Activated B cell treated with CpG ODN at 0.5 μM for 24 hours (primary cell): Measurements from ENCODE around the gene CHDH. TPM values are rescaled to one million over a fixed set of nuclear protein-coding genes. Genes with fewer than 3 reads are reported as not detected.

Experiments used
- ATAC-seq: fragments of 200-7000 bp; cut with Tn5 transposase; one replicate; pipeline ENCODE4 v1.10.0; 2021; ENCODE audit warnings: low read depth, mild to moderate bottlenecking, moderate library complexity
- CTCF ChIA-PET: fragments of 350-600 bp; sonication (Branson Sonifier 250); formaldehyde crosslinking; loops from one replicate; lab custom pipeline; 2021; ENCODE audit warnings: antibody characterized with exemption; lab: Charles Lee
- POLR2A ChIA-PET: fragments of 350-600 bp; sonication (Branson Sonifier 250); formaldehyde crosslinking; loops from one replicate; lab custom pipeline; 2021; ENCODE audit warnings: antibody characterized with exemption; lab: Charles Lee
- DNase-seq: peaks from one replicate; pipeline ENCODE4 v3.0.0; 2022
- H3K27ac Mint-ChIP-seq: one replicate; pipeline ENCODE4 v1.8.0; 2020; ENCODE audit warnings: mixed read lengths
- H3K27me3 Mint-ChIP-seq: one replicate; pipeline ENCODE4 v1.8.0; 2021; ENCODE audit warnings: mixed read lengths
- H3K36me3 Mint-ChIP-seq: one replicate; pipeline ENCODE4 v1.8.0; 2021; ENCODE audit warnings: low read depth, mixed read lengths
- H3K4me1 Mint-ChIP-seq: one replicate; pipeline ENCODE4 v1.8.0; 2021; ENCODE audit warnings: mixed read lengths
- H3K4me3 Mint-ChIP-seq: one replicate; pipeline ENCODE4 v1.8.0; 2020; ENCODE audit warnings: mild to moderate bottlenecking, mixed read lengths
- H3K9me3 Mint-ChIP-seq: one replicate; pipeline ENCODE4 v1.8.0; 2020; ENCODE audit warnings: mixed read lengths
- CTCF ChIP-seq: fragments of 200-600 bp; IDR thresholded peaks from one replicate; pipeline ENCODE4 v1.8.0; 2022; ENCODE audit warnings: antibody characterized with exemption, mild to moderate bottlenecking
- intact Hi-C: fragments of 100-400 bp; cut with micrococcal nuclease; formaldehyde crosslinking; loops from one replicate; pipeline ENCODE4 v1.15.1; 2024
- total RNA-seq: library from RNA; stranded (reverse); gene quantifications from 2 replicates; pipeline ENCODE4 v1.2.3, GENCODE V29; 2022

CHDH gene
- total RNA-seq, 1 donor from 2014 or later: 6.0 TPM

DNA sequence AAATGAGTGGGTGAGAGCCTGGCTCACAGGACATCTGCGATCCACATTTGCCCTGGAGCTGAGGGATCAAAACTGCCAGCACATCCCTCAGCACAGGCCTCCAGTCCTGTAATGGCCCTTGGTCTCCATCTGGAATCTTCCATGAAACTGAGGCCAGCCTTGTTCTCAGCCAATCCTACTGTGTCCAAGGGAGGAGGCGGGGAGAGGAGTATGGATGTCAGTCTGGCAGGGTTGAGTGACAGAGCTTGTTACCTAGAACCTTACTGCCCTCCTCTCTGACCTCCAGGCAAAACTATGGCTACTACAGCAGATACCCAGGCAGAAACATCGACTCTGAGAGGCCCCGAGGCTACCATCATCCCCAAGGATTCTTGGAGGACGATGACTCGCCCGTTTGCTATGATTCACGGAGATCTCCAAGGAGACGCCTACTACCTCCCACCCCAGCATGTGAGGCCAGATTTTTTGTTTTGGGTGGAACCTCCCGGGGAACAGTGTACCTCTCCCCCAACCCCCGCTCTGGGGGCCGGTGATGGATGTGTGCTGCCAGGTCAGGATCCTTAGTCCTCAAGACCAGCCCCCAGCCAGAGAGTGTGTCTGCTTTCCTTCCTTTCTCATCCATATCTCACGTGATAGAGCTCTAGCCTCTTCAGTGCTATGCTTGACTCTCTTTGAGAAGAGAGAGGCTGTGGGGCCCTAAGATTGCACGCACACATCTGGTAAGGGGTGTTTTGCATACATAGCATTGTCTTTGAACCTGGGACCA lies 41.3 kb downstream of the CHDH start:
- H3K4me1 Mint-ChIP-seq: peaks cover 3% of the 10 kb centered on the region
- ATAC-seq (no peak), DNase-seq (no peak)
- intact Hi-C loops: no loop called here
- ChIA-PET CTCF (no interaction called here), POLR2A (no interaction called here)
- no peak overlapping the region for H3K4me3 Mint-ChIP-seq
- H3K9me3 Mint-ChIP-seq: no peaks in the 10 kb centered on the region
- TF ChIP-seq CTCF: no peak
- H3K36me3 Mint-ChIP-seq: no peaks in the 10 kb centered on the region
- no peak overlapping the region for H3K27ac Mint-ChIP-seq
- H3K27me3 Mint-ChIP-seq: peaks cover 3% of the 10 kb centered on the region

GRCh38 chr3:53803816-53804695 lies 42.2 kb downstream of the CHDH start:
- ATAC-seq (no peak), DNase-seq (no peak)
- intact Hi-C loops: no loop called here
- Mint-ChIP-seq H3K27ac (no peak overlapping the region), H3K36me3 (no peaks in the 10 kb centered on the region), H3K9me3 (no peaks in the 10 kb centered on the region), H3K4me3 (no peak overlapping the region), H3K4me1 (peaks cover 3% of the 10 kb centered on the region), H3K27me3 (peaks cover 3% of the 10 kb centered on the region)
- ChIA-PET CTCF (no interaction called here), POLR2A (no interaction called here)
- TF ChIP-seq CTCF: no peak

DNA sequence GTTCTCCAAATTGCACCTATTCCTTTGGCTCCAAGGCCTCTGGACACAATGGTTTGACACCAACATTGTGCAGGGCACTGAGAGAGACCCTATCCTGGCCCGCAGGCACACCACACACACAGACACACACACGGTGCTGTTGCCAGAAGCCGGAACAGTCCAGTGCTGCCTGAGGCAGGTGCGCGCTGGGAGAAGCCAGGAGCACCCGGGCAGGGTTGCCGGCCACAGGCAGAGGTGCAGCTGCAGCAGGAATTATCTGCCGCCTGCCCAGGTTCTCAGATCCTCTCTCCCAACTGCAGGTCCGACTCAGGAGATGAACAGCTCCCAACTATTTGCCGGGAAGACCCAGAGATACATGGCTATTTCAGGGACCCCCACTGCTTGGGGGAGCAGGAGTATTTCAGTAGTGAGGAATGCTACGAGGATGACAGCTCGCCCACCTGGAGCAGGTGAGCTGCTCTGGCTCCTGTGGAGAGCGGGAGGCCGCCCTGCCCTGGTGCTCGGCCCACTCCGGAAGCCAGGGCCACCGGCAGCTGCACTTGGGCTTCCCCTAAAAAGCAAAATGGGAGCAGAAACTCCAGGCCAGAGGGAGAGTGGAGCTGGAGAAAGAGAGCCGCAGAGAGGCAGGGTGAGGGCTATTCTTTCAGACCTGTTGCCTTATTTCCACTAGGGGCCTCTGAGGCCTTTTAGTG lies 42.9 kb downstream of the CHDH start:
- TF ChIP-seq CTCF: no peak
- DNase-seq (no peak), ATAC-seq (no peak)
- H3K9me3 Mint-ChIP-seq: no peaks in the 10 kb centered on the region
- peaks cover 3% of the 10 kb centered on the region for H3K4me1 Mint-ChIP-seq
- H3K27me3 Mint-ChIP-seq: peaks cover 3% of the 10 kb centered on the region
- intact Hi-C loops: no loop called here
- H3K4me3 Mint-ChIP-seq: no peak overlapping the region
- H3K27ac Mint-ChIP-seq: no peak overlapping the region
- ChIA-PET POLR2A (interaction anchor here (0.5 kb wide), 1 partner anchor 14 kb away, joined by 10 read pairs; no protein-coding TSS in a partner anchor), CTCF (no interaction called here)
- no peaks in the 10 kb centered on the region for H3K36me3 Mint-ChIP-seq

GRCh38 chr3:53802256-53802880 lies 43.9 kb downstream of the CHDH start:
- H3K9me3 Mint-ChIP-seq: no peaks in the 10 kb centered on the region
- peaks cover 3% of the 10 kb centered on the region for H3K4me1 Mint-ChIP-seq
- intact Hi-C loops: no loop called here
- H3K27ac Mint-ChIP-seq: no peak overlapping the region
- no peaks in the 10 kb centered on the region for H3K36me3 Mint-ChIP-seq
- no peak for DNase-seq
- ATAC-seq: no peak
- no peak overlapping the region for H3K4me3 Mint-ChIP-seq
- ChIA-PET POLR2A (no interaction called here), CTCF (no interaction called here)
- no peak for TF ChIP-seq CTCF
- H3K27me3 Mint-ChIP-seq: peaks cover 3% of the 10 kb centered on the region
